Thyroid gland (tissue), 4 donors: Measurements from ENCODE around the gene LZTS2. TPM values are rescaled to one million over a fixed set of nuclear protein-coding genes. Genes with fewer than 3 reads are reported as not detected.

Experiments used
- DNase-seq, 2 donors: peaks; one replicate each; pipeline ENCODE4 v3.0.0-alpha.2; 2019
- H3K27ac ChIP-seq, 3 donors: fragments of 200-600 bp; sonication (generic); 1 replicate in 2 of 3; 2 replicates in 1 of 3; pipeline ENCODE4 v1.5.1; 2016 to 2019; ENCODE audit warnings: mild to moderate bottlenecking in 1 of 3, moderate library complexity in 1 of 3
- H3K27me3 ChIP-seq: fragments of 200-600 bp; sonication (generic); one replicate; pipeline ENCODE4 v1.5.1; 2019
- H3K36me3 ChIP-seq, 2 donors: fragments of 200-600 bp; sonication (generic); one replicate each; pipeline ENCODE4 v1.5.1; 2016 to 2019
- H3K4me1 ChIP-seq, 2 donors: fragments of 200-600 bp; sonication (generic); one replicate each; pipeline ENCODE4 v1.5.1; 2017 to 2019
- H3K4me3 ChIP-seq, 3 donors: fragments of 200-600 bp; sonication (generic); replicated peaks in 1 of 3; 1 replicate in 2 of 3; 2 replicates in 1 of 3; pipeline ENCODE4 v1.5.1; 2016; ENCODE audit warnings: mild to moderate bottlenecking in 1 of 3
- H3K9me3 ChIP-seq: fragments of 200-600 bp; sonication (generic); one replicate; pipeline ENCODE4 v1.5.1; 2017
- CTCF ChIP-seq, 6 experiments: fragments of 200-600 bp in 3 of 6; fragments of 450-650 bp in 3 of 6; sonication (generic) in 3 of 6; IDR thresholded peaks; one replicate each; pipeline ENCODE4 v1.5.1; 2016 to 2019; ENCODE audit warnings: antibody characterized with exemption in 6 of 6, mild to moderate bottlenecking in 2 of 6, inconsistent platforms in 1 of 6, moderate library complexity in 1 of 6
- POLR2A ChIP-seq, 2 donors: fragments of 450-650 bp; IDR thresholded peaks; one replicate each; pipeline ENCODE4 v1.6.1; 2017; ENCODE audit warnings: antibody characterized with exemption in 2 of 2, mild to moderate bottlenecking in 2 of 2, moderate library complexity in 1 of 2
- WGBS, 2 donors: methylation state at CpG; one replicate each; pipeline ENCODE4 v1.1.5; 2017; 5-methylcytosine and 5-hydroxymethylcytosine counted together
- intact Hi-C: fragments of 100-400 bp; cut with DNase I; formaldehyde crosslinking; loops from one replicate; pipeline ENCODE4 v1.15.1; 2023
- total RNA-seq, 4 donors: library from RNA; depleted of rRNA; stranded (reverse); fragments of >200 nt; gene quantifications; one replicate each; pipeline ENCODE4 v1.2.3, GENCODE V29; 2016

Gene LZTS2
- total RNA-seq, 4 donors from 2014 or later: 75.4 to 107 (median 88.1) TPM

- 20 to 21% methylated on average over 11 of the region's 11 CpGs for WGBS, 2 donors
- Histone ChIP-seq H3K27me3 (peaks cover 7% of the 10 kb centered on the region), H3K27ac (no peak overlapping the region), H3K36me3 (no peaks in the 10 kb centered on the region), H3K9me3 (no peaks in the 10 kb centered on the region), H3K4me1 (peaks cover 7 to 17% of the 10 kb centered on the region in 2 donors), H3K4me3 (no peak overlapping the region)
- intact Hi-C loops: no loop called here
- DNase-seq: peak; percentile 79 to 83
- TF ChIP-seq CTCF (IDR thresholded peaks at IDR 0.05) (peak; percentile 80 to 95 (median 86)), POLR2A (IDR thresholded peaks at IDR 0.05) (no peak)
These were observed 14.7 kb downstream of the LZTS2 start for GRCh38 chr10:101014230-101014884.

DNA sequence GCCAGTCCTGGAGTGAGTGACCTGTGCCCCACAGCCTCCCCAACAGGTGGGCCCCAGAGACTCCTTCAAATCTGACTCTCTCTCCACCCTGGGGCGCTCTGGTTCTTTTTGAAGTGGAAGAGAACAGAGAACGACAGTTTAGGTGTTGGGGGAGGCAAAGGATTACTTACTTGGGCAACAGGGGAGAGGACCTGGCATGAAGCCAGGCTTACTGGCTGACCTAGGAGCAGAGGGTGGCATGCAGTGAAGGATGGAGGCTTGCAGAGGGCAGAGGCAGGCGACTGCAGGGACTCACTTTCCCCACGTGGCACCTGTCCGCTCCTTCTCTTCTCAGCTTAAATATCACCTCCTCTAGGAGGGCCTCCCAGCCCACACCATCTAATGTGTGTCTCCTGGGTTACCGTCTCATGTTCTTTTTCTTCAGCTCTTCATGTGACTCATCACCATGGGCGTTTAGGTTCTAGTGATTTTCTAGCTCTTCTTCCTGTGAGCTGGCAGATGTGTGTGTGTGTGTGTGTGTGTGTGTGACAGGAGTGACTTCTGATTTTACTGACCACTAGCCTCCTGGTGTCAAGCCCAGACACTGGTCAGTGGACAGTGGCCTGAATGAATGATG lies 15.5 kb downstream of the LZTS2 start:
- peaks cover 7% of the 10 kb centered on the region for H3K27me3 ChIP-seq
- no peaks in the 10 kb centered on the region for H3K9me3 ChIP-seq
- 46 to 63% methylated on average over 6 to 7 of the region's 7 CpGs for WGBS, 2 donors
- no peaks in the 10 kb centered on the region for H3K36me3 ChIP-seq
- TF ChIP-seq CTCF (IDR thresholded peaks at IDR 0.05): no peak
- TF ChIP-seq POLR2A (IDR thresholded peaks at IDR 0.05): no peak
- no peak overlapping the region for H3K4me3 ChIP-seq
- no peak overlapping the region for H3K27ac ChIP-seq
- intact Hi-C loops: no loop called here
- no peak for DNase-seq
- H3K4me1 ChIP-seq: peaks cover 7 to 17% of the 10 kb centered on the region in 2 donors

DNA sequence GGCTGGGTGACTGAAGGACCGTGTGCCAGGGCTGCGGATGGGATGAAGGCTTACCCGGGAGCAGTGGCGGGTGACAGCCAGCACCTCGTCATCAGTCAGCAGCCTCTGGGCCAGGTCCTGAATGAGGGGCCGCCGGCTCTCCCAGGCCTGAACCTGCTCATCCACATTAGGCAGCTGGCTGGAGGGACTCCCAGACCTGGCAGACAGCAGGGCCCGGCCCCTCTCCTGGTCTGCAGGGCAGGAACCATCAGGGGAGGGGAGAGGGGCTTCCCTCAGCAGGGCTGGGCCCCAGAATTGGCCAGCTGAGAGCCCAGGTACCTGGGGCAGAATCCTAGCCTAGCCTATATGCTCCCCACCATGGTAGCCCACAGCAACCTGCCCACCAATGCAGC lies 16.0 kb downstream of the LZTS2 start:
- WGBS, 2 donors: 80 to 83% methylated on average over 5 to 8 of the region's 8 CpGs
- no peak overlapping the region for H3K27ac ChIP-seq
- TF ChIP-seq CTCF (IDR thresholded peaks at IDR 0.05) (no peak), POLR2A (IDR thresholded peaks at IDR 0.05) (no peak)
- no peak for DNase-seq
- intact Hi-C loops: no loop called here
- peaks cover 7% of the 10 kb centered on the region for H3K27me3 ChIP-seq
- H3K36me3 ChIP-seq: no peaks in the 10 kb centered on the region
- no peaks in the 10 kb centered on the region for H3K9me3 ChIP-seq
- no peak overlapping the region for H3K4me3 ChIP-seq
- peaks cover 7 to 17% of the 10 kb centered on the region in 2 donors for H3K4me1 ChIP-seq

DNA sequence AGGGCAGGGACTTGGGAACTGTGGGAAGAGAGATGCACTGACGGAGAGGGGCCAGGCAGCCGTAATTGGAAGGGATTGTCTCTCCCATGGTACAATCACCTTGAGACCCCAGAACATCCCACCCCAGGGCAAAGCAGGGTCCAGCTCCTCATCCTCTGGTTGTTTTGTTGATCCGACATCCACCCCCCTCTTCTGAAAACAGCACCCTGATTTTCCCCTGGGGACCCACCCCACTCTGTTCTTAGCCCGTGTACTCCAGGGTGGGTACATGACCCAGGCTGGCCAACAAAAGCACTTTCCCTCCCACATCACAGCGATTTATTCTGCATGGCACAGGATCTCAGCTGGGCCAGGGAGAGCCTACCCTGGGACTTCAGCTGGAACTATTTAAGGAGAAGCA lies 17.2 kb downstream of the LZTS2 start:
- Histone ChIP-seq H3K27me3 (peaks cover 7% of the 10 kb centered on the region), H3K4me1 (peaks cover 7 to 17% of the 10 kb centered on the region in 2 donors), H3K36me3 (no peaks in the 10 kb centered on the region), H3K4me3 (no peak overlapping the region), H3K27ac (no peak overlapping the region), H3K9me3 (no peaks in the 10 kb centered on the region)
- intact Hi-C loops: no loop called here
- DNase-seq: no peak
- 67 to 68% methylated on average over 5 of the region's 5 CpGs for WGBS, 2 donors
- TF ChIP-seq CTCF (IDR thresholded peaks at IDR 0.05) (no peak), POLR2A (IDR thresholded peaks at IDR 0.05) (no peak)

DNA sequence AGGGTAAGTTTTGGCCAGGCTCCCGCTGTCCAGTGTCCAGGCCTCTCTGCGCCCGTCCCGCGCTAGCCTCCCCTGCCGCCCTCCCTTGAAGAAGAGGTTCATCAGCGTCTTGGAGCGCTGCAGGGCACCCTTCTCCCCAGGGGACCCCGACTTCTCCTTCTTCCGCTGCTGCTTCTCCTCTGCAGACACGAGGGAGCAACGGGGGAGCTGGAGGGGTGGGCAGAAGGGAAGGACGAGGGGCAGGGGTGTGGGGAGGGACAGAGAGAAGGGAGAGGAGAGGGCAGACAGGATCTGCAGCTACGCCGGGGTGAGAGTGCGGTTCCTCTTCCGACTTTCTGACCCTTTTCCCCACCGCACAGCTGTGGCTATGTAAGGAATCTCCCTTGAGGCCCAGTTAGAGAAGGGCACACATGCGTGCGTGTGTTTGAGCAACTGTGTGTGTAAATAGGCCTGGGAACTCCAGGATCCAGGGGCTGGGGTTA lies 18.6 kb downstream of the LZTS2 start:
- WGBS, 2 donors: 44 to 47% methylated on average over 19 to 20 of the region's 20 CpGs
- DNase-seq: no peak
- no peak overlapping the region for H3K4me3 ChIP-seq
- intact Hi-C loops: no loop called here
- TF ChIP-seq CTCF (IDR thresholded peaks at IDR 0.05) (no peak), POLR2A (IDR thresholded peaks at IDR 0.05) (no peak)
- no peak overlapping the region for H3K27ac ChIP-seq
- peaks cover 7% of the 10 kb centered on the region for H3K27me3 ChIP-seq
- peaks cover 2 to 9% of the 10 kb centered on the region in 2 donors for H3K4me1 ChIP-seq
- no peaks in the 10 kb centered on the region for H3K36me3 ChIP-seq
- no peaks in the 10 kb centered on the region for H3K9me3 ChIP-seq
